ENCODE data around the gene C6orf15. TPM values are rescaled to one million over a fixed set of nuclear protein-coding genes. Genes with fewer than 3 reads are reported as not detected.

Gene C6orf15
- total RNA-seq, 1 donor from 2014 or later: not detected

DNA sequence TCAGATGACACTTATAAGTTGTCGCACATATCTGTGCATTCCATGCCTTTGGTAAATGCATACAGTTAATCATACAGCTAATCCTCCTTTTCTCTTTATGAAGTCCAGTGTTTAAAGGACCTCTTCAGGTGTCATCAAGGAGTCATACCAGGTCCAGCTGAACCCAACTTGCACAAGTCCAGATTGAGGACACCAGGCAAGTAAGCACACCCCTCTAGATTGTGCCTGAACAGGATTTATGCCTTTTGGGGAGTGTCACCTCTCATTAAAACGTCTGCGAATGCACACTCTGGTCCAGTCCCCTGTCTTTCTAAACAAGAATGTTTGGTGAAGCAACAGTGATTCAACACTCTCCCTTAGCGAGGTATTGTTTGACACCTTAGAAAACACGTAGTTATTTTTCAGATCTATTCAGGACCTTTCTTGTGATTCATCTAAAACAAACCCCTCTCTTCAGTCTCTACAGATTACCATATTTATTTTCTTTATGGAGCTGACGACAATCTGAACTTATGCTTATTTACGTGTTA is 48.4 kb downstream of the C6orf15 start:
- Mint-ChIP-seq H3K4me3 (ENCODE audit: unreplicated experiment) (no peak overlapping the region), H3K36me3 (ENCODE audit: unreplicated experiment) (no peaks in the 10 kb centered on the region), H3K4me1 (ENCODE audit: low read depth, unreplicated experiment) (peaks cover 13% of the 10 kb centered on the region), H3K27ac (ENCODE audit: unreplicated experiment) (no peak overlapping the region), H3K27me3 (ENCODE audit: unreplicated experiment) (peaks cover 4% of the 10 kb centered on the region), H3K9me3 (ENCODE audit: unreplicated experiment) (no peaks in the 10 kb centered on the region)
- TF ChIP-seq, protein P1, sequence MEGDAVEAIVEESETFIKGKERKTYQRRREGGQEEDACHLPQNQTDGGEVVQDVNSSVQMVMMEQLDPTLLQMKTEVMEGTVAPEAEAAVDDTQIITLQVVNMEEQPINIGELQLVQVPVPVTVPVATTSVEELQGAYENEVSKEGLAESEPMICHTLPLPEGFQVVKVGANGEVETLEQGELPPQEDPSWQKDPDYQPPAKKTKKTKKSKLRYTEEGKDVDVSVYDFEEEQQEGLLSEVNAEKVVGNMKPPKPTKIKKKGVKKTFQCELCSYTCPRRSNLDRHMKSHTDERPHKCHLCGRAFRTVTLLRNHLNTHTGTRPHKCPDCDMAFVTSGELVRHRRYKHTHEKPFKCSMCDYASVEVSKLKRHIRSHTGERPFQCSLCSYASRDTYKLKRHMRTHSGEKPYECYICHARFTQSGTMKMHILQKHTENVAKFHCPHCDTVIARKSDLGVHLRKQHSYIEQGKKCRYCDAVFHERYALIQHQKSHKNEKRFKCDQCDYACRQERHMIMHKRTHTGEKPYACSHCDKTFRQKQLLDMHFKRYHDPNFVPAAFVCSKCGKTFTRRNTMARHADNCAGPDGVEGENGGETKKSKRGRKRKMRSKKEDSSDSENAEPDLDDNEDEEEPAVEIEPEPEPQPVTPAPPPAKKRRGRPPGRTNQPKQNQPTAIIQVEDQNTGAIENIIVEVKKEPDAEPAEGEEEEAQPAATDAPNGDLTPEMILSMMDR (IDR thresholded peaks at IDR 0.05; ENCODE audit: partially characterized antibody, unreplicated experiment): no peak
- DNase-seq: no peak

Other genes with a start within 250 kb of the C6orf15 start
- gene DDR1, start 228.1 kb downstream of the C6orf15 start, total RNA-seq (ENCODE audit: unreplicated experiment): 120 TPM
- gene GTF2H4, start 204.4 kb downstream of the C6orf15 start, total RNA-seq (ENCODE audit: unreplicated experiment): 67.2 TPM
- gene VARS2, start 198.3 kb downstream of the C6orf15 start, total RNA-seq (ENCODE audit: unreplicated experiment): 47.0 TPM
- not detected for gene SFTA2, start 180.4 kb downstream of the C6orf15 start, total RNA-seq (ENCODE audit: unreplicated experiment)
- gene MUCL3, start 171.6 kb downstream of the C6orf15 start, total RNA-seq (ENCODE audit: unreplicated experiment): not detected
- not detected for gene MUC21, start 128.9 kb downstream of the C6orf15 start, total RNA-seq (ENCODE audit: unreplicated experiment)
- gene MUC22, start 102.1 kb downstream of the C6orf15 start, total RNA-seq (ENCODE audit: unreplicated experiment): not detected
- gene PSORS1C1, start 2.2 kb upstream of the C6orf15 start, total RNA-seq (ENCODE audit: unreplicated experiment): not detected
- gene CDSN, start 7.9 kb upstream of the C6orf15 start, total RNA-seq (ENCODE audit: unreplicated experiment): not detected
- 0.49 TPM for gene PSORS1C2, start 26.5 kb upstream of the C6orf15 start, total RNA-seq (ENCODE audit: unreplicated experiment)
- gene CCHCR1, start 45.2 kb upstream of the C6orf15 start, total RNA-seq (ENCODE audit: unreplicated experiment): 28.7 TPM
- 5.8 TPM for gene TCF19, start 46.0 kb upstream of the C6orf15 start, total RNA-seq (ENCODE audit: unreplicated experiment)
- gene POU5F1, start 58.1 kb upstream of the C6orf15 start, total RNA-seq (ENCODE audit: unreplicated experiment): 48.8 TPM
- 13.7 TPM for gene HLA-C, start 159.5 kb upstream of the C6orf15 start, total RNA-seq (ENCODE audit: unreplicated experiment)
- 11.4 TPM for gene HLA-B, start 244.6 kb upstream of the C6orf15 start, total RNA-seq (ENCODE audit: unreplicated experiment)